WI38 (cell line): ENCODE measurements around the gene IPO7.
"Not testable (repeated sequence)": the region's sequence is repeated elsewhere in the genome, so short reads cannot be mapped to it uniquely, and the experiment has no call there.

Experiments used
- H3K4me3 ChIP-seq: 2 replicates; pipeline ENCODE4 v1.5.1; 2011; ENCODE audit warnings: low read depth, mild to moderate bottlenecking, control low read depth, low read length
- CTCF ChIP-seq: IDR thresholded peaks from 2 replicates; pipeline ENCODE4 v1.5.1; 2012; ENCODE audit warnings: low read depth, mild to moderate bottlenecking, control low read depth, low read length

Gene IPO7

GRCh38 chr11:9428706-9429105 is 44.3 kb downstream of the IPO7 start:
- no peak for TF ChIP-seq CTCF
- H3K4me3 ChIP-seq: no peak overlapping the region

- no peak for TF ChIP-seq CTCF
- H3K4me3 ChIP-seq: no peak overlapping the region
Measured at GRCh38 chr11:9438611-9439010, 54.2 kb downstream of the IPO7 start.

- TF ChIP-seq CTCF: no peak
- H3K4me3 ChIP-seq: no peak overlapping the region
Measured at GRCh38 chr11:9446230-9446629, 61.8 kb downstream of the IPO7 start.

- no peak overlapping the region for H3K4me3 ChIP-seq
- TF ChIP-seq CTCF: no peak
Measured at GRCh38 chr11:9448576-9449352, 64.3 kb downstream of the IPO7 start.

- not testable (repeated sequence) for H3K4me3 ChIP-seq
Measured at GRCh38 chr11:9452023-9452422, 67.6 kb downstream of the IPO7 start.

- no peak for TF ChIP-seq CTCF
- no peak overlapping the region for H3K4me3 ChIP-seq
Measured at GRCh38 chr11:9455722-9456121, 71.3 kb downstream of the IPO7 start.

GRCh38 chr11:9459667-9460321 is 75.3 kb downstream of the IPO7 start:
- H3K4me3 ChIP-seq: peak overlapping the region; percentile 98
- TF ChIP-seq CTCF: no peak
